Left colon (tissue), 2 donors: ENCODE measurements around the gene ERC1. TPM values are rescaled to one million over a fixed set of nuclear protein-coding genes. Genes with fewer than 3 reads are reported as not detected.
A peak's percentile ranks its signal among the peaks of the same experiment; 100 is the strongest.
"Not testable (repeated sequence)": the region's sequence is repeated elsewhere in the genome, so short reads cannot be mapped to it uniquely, and the experiment has no call there.

Experiments used
- ATAC-seq: fragments of 200-7000 bp; cut with Tn5 transposase; one replicate; pipeline ENCODE4 v1.9.1; 2020; ENCODE audit warnings: mild to moderate bottlenecking, moderate library complexity
- DNase-seq, 2 donors: peaks; one replicate each; pipeline ENCODE4 v3.0.0-alpha.2; 2020
- intact Hi-C, 2 donors: fragments of 100-400 bp; cut with DNase I in 1 of 2; cut with micrococcal nuclease in 1 of 2; formaldehyde crosslinking; loops; one replicate each; pipeline versions ENCODE4 v1.11.2 to v1.14.0; 2022; cut with DNase I, micrococcal nuclease
- total RNA-seq, 2 donors: library from RNA; stranded (reverse); fragmentation: NEBNext Ultra II Directional; extraction: Animal tissue kit (Norgen Biotek cat#: 25700); gene quantifications; one replicate each; pipeline ENCODE4 v1.2.1, GENCODE V29; 2021
- donor health status: DM: no; HTN: no; CAD: no.
- donor health status: DM: yes; HTN: yes; CAD: no.

The ERC1 gene
- total RNA-seq, 2 donors from 2014 or later = 43.1 to 46.0 TPM

DNA sequence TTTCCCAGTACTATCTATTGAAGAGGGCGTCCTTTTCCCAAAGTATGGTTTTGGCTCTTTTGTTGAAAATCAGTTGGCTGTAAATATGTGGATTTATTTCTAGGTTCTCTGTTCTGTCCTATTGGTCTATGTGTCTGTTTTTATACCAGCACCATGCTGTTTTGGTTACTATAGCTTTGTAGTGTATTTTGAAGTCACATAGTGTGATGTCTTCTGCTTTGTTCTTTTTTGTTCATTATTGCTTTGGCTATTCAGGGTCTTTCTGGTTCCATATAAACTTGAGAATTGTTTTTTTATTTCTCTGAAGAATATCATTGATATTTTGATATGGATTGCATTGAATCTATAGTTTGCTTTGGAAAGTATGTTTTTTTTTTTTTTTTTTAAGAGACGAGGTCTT, 67.4 kb downstream of the ERC1 start:
- intact Hi-C loops = no loop called here
- ATAC-seq (no peak), DNase-seq (no peak)

DNA sequence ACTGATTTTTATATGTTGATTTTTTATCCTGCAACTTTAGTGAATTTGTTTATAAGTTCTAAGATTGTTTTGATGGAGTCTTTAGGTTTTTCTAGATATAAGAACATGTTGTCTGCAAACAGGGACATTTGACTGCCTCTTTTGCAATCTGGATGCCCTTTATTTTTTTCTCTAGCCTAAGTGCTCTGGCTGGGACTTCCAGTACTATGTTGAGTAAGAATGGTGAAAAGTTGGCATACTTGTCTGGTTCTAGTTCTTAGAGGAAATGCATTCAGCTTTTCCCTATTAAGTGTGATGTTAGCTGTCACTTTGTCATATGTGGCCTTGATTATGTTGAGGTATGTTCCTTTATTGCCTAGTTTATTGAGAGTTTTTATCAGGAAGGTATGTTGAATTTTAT, 68.1 kb downstream of the ERC1 start:
- no peak for ATAC-seq

DNA sequence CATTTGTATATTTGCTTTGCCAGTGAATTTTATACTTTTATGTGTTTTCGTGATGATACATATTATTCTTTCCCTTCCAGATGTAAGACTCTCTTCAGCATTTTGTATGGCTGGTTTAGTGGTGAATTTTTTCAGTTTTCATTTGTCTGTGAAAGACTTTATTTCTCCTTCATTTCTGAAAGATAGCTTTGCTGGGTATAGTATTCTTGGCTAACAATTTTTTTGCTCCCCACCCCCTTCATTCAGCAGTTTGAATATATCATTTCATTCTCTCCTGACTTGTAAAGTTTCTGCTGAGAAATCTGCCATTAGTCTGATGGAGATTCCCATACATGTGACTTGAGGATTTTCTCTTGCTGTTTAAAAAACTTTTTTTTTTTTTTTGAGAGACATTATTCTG, 72.8 kb downstream of the ERC1 start:
- ATAC-seq (no peak), DNase-seq (no peak)
- intact Hi-C loops = no loop called here

More for the DNA sequence above, 68.1 kb downstream of the ERC1 start:
- no peak for DNase-seq
- intact Hi-C loops = no loop called here

DNA sequence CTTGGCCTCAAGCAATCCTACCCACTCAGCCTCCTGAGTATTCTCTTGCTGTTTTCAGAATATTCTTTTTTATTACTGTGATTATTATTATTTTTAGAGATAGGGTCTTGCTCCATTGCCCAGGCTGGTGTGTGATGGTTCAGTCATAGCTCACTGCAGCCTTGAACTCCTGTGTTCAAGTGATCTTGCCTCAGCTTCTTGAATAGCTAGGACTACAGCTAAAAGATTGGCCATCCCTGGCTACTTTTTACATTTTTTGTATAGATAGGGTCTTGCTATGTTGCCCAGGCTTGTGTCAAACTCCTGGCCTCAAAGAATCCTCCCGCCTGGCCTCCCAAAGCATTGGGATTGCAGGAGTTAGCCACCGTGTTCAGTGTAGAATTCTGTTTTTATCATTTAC, 73.3 kb downstream of the ERC1 start:
- ATAC-seq = no peak
- intact Hi-C loops = no loop called here

DNA sequence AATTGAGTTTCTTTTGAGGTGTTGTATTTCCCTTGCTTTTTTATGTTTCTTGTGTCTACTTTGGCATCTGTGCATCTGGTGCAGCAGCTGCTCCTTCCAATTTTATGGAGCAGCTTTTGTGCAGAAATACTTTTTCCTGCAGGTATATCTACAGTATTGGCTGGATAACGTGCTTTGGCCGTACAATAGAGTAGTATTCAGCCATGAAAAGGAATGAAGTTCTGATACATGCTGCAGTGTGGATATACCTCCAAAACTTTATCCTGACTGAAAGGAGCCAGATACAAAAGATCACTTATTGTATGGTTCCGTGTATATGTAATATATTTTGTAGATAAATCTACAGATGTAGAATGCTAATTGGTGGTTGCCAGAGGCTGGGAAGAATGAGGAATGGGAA, 74.6 kb downstream of the ERC1 start:
- ATAC-seq (no peak), DNase-seq (no peak)
- intact Hi-C loops = no loop called here

More for the DNA sequence above, 73.3 kb downstream of the ERC1 start:
- no peak for DNase-seq

DNA sequence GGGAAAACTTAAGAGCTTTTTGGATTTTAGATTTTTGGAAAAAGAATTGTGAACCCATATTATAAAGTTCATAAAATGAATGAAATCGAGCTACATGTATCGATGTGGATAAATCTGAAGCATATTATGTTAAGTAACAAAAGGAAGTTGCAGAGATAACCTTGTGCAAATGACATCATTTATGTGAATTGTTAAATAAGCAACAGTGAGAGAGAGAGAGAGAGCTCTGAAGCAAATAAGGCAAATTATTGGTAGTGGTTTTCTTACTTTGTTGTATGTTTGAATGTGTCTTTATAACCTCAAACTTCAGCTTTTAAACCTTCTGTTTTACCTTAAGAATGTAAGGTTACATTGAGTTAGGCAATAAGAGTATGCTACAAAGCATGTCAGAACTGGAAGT, 78.8 kb downstream of the ERC1 start:
- intact Hi-C loops = no loop called here
- ATAC-seq = no peak
- no peak for DNase-seq

DNA sequence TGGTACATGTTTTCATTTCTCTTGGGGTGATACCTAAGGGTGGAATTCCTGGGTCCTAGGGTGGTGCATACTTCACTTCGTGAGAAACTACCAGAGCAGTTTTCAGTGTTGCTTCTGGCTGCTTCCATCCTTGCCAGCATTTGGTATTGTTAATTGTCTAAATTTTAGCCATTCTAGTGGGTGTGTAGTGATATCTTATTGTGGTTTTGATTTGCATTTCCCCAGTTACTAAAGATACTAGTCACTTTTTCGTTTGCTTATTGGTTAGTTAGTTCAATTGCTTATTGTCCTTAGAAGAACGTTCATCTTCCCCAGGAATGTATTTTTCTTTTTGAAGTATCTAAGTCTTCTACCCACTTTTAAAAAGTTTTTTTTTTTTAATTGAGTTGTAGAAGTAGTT, 80.2 kb downstream of the ERC1 start:
- intact Hi-C loops = no loop called here
- no peak for ATAC-seq
- DNase-seq = no peak

DNA sequence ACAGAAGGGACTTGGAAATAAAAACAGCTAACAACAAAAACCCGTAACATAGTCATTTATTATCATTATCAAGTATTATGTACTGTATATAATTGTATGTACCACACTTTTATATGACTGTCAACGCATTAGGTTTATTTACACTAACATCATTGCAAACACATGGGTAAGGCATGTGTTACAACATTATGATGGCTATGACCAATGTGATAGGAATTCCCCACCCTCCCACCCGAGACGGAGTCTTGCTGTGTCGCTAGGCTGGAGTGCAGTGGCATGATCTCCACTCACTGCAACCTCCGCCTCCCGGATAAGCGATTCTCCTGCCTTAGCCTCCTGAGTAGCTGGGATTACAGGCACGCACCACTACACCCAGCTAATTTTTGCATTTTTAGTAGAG, 82.6 kb downstream of the ERC1 start:
- DNase-seq (no peak), ATAC-seq (no peak)
- intact Hi-C loops = no loop called here

DNA sequence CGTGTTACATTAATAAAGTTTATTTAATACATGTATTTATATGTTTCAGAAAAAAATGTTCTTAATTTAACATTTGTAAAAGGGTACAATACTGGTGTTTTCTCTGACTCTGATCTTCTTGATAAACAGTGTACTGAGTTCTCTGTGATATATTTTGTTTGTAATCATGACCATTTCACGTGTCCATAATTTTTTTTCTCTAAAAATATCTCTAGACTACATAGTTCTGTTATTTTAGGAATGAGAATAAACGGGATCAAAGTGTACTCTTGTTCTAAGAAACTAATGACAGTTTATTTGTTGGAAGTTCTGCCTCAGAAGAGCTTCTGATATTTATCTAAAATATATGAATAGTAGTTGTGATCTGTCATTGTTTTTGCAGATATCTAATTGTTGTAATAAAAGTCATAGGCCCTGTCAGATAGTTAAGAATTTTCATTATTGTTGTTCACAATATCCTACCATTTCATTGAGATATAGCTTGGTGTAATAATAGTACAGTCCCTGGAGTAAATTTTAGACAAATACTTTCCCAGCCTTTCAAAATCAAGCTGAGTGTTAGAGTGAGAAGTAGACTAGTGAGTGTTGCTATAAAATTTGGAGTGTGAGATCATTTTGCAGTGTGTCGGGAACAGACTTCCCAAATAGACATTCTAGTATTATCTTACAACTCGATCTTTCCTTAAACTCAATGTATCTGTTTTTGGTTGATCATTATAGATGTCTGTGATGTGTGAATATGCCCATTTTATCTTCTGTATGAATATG, 86.2 kb downstream of the ERC1 start:
- intact Hi-C loops = no loop called here
- ATAC-seq (no peak), DNase-seq (no peak)

DNA sequence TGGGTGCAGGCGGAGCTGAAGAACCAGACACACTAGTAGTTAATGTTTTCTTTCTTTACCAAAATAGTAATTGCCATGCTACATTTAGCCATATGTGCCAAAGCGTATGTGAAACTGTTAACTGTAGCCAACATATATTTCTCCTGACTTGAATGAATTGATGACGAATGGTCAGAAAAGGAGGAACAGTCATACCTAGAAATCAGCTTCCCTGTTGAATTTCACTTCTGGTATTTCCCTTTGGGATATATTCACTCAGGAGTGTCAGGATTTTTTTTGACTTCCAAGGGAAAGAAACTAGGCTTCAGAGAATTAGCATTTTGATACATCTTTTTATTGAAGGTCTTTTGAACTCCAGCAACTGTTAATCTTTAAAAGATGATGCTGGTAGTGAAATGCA, 87.0 kb downstream of the ERC1 start:
- intact Hi-C loops = no loop called here
- ATAC-seq (no peak), DNase-seq (no peak)

DNA sequence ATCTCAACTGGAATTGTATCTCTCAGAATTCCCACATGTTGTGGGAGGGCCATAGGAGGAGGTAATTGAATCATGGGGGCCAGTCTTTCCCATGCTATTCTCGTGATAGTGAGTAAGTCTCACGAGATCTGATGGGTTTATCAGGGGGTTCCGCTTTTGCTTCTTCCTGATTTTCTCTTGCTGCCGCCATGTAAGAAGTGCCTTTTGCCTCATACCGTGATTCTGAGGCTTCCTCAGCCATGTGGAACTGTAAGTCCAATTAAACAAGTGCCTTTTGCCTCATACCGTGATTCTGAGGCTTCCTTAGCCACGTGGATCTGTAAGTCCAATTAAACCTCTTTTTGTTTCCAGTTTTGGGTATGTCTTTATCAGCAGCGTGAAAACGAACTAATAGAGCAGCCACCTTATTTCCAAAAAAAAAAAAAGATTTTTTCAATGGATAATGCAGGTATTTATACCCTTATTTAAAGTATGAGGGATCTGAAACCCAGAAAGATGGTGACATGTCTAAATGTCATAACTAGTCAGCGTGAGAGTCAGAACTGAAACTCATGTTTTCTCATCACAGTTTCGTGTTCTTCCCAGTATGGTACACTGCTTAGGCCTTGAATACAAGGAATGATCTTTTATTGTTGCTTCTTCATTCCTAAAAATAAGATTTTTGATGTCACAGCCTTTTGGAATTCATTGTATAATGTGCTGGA, 89.6 kb downstream of the ERC1 start:
- intact Hi-C loops = no loop called here
- no peak for ATAC-seq
- DNase-seq = no peak

DNA sequence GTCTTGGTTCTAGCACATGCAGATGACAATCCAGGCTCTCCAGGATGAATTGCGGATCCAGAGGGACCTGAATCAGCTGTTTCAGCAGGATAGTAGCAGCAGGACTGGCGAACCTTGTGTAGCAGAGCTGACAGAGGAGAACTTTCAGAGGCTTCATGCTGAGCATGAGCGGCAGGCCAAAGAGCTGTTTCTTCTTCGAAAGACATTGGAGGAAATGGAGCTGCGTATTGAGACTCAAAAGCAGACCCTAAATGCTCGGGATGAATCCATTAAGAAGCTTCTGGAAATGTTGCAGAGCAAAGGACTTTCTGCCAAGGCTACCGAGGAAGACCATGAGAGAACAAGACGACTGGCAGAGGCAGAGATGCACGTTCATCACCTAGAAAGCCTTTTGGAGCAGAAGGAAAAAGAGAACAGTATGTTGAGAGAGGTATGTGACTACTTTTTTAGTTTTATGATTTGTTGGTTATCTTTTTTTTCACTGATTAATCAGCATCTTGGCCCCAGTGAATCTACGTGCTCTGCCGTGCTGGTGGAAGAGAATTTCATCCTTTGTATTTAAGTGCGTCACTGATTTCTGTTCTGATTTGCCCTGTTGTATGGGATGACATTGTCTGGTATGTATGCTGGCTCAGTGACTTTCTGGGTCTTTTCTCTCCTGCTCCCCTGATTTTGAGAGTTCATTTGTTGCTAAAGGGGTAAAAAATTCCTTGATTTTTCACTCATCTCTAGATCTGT, 92.3 kb downstream of the ERC1 start:
- DNase-seq = no peak
- no peak for ATAC-seq
- intact Hi-C loops = no loop called here

DNA sequence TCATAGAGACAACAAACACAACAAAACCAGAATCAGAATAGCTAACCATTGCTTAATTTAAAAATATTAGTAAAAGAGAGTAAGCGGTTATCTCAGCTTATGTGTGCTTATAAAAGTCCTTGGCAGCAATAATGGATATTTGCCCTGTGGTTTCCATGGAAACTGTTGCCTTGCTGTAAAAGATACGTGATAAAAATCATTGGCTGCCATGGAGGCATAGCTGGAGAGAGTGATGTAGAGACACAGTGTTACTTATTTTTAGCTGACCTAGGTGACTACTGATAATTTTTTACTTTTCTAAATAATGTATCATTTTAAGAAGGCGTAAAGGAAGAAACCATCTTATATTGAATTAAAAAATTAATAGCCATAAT, 92.9 kb downstream of the ERC1 start:
- ATAC-seq = peak; percentile 54
- DNase-seq = no peak
- intact Hi-C loops = no loop called here

DNA sequence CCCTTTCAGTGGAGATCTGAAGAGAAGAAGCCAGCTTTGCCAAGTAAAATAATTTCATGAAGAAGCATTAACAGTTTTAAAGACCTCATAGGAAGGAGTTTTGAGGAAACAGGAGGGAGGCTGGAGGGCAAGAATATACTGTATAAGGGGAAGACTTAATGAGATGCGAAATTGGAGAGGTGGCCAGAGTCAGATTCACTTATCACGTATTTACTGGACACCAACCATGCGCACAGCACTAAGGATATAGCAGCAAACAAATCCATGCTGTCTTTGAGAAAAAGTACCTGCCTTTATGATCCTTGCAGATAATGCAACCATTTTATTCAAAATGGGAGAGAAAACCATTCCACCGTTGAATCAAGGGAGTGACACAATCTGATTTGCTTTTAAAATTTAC, 100.3 kb downstream of the ERC1 start:
- intact Hi-C loops = no loop called here
- no peak for DNase-seq
- no peak for ATAC-seq

DNA sequence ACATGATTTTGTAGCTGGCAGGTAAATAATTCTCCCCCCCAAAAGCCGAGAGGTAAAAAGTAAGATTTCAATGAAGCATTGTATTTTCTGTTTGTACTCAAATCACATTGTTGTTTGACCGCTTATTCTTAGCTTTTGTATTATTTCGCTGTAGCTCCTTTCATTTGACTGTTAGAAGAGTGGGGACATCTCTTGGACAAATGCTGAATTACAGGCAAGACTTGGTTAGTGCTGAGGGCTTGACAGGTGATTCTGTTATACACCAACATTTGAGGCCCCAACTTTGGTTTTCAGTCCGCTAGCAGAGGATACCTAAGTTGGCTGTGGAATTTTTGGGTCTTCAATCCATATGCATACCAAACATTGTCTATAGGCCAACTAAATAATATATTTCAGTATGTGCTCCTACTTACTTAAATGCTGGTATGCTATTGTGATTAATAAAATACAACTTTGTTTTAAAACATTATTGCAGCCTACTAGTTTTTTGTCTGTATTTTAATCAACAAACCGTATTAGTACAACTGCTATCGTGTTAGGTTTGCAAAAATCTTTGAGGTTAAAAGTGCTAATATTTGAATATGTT, 102.2 kb downstream of the ERC1 start:
- ATAC-seq (peak; percentile 71), DNase-seq (no peak)
- intact Hi-C loops = no loop called here

DNA sequence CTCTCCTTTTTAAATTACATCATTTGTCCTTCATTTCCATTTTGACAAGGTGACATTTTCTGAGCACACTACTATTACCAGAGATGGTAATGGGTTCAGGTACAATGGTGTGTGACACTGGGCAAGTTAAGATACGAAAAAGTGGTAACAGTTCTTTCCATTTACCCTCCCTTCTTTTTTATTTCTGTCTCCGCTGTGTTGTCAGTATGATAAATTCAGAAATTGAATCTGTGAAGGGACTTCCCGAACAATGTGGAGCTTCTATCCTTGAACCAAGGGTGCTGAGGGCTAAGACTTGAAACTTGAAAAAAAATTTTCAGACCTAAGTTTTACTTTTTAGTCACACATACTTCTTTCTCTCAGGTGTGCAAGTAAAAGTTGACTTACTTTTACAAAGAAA, 103.7 kb downstream of the ERC1 start:
- intact Hi-C loops = no loop called here
- ATAC-seq = no peak

DNA sequence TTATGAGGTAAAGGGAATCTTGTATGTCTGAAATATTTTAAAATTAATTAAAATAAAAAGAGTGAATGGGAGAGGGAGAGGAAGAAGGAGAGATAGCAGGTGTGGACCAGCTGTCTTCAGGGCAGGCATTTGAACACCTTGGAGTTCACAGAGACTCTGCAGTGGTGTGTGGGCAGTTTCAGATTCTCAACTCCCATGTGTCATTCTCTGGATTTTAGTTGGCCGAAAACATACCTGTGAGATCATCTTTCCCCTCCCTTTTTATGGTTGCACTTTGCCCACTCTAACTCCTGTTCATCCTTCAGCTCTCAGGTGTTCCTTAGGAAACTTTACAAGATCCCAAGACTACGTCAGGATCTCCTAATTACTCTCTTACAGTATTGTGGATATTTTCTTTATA, 108.1 kb downstream of the ERC1 start:
- intact Hi-C loops = no loop called here
- peak in 1 of 2 donors; percentile 30 for DNase-seq
- ATAC-seq = peak; percentile 95

More for the DNA sequence above, 103.7 kb downstream of the ERC1 start:
- DNase-seq = no peak

DNA sequence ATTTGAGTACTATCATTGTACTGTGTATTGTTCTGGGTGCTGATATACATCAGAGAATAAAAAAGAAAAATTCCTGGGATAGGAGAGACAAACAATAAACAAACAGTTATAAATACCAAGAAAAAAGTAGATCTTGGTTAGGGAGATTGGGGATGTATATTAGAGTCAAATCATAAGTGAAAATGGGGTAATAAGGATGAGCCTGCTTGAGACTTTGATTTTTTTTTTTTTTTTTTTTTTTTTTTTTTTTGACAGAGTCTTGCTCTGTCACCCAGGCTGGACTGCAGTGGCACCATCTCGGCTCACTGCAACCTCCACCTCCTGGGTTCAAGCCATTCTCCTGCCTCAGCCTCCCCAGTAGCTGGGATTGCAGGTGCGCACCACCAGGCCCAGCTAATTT, 108.6 kb downstream of the ERC1 start:
- ATAC-seq, DNase-seq, intact Hi-C loops: not testable (repeated sequence)

DNA sequence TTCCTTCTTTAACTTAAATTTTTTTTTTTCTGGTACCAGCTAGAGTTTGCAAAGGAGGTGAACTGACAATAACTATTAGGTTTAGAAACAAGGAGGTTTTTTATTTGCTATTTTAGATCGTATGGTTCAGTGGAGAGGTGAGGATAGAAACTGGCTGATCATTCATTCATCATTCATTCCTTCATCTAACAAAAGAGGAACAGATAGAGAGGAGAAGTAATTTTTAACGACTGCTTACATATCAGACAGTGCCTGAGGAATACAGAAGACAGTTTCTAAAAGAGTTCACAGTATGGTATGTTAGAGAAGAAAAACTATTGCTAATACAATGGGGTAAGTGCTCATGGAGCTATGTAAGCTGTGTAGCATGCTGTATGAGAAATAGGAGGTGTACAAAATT, 111.1 kb downstream of the ERC1 start:
- ATAC-seq (no peak), DNase-seq (no peak)
- intact Hi-C loops = no loop called here
